GM18520 (cell line): ENCODE data around the gene ATG7.
"Not testable (repeated sequence)": the region's sequence is repeated elsewhere in the genome, so short reads cannot be mapped to it uniquely, and the experiment has no call there.

Experiments
- ATAC-seq: cut with Tn5 transposase; IDR thresholded peaks from one replicate; pipeline ENCODE4 v1.9.1; 2021; ENCODE audit not compliant: unreplicated experiment

The ATG7 gene

DNA sequence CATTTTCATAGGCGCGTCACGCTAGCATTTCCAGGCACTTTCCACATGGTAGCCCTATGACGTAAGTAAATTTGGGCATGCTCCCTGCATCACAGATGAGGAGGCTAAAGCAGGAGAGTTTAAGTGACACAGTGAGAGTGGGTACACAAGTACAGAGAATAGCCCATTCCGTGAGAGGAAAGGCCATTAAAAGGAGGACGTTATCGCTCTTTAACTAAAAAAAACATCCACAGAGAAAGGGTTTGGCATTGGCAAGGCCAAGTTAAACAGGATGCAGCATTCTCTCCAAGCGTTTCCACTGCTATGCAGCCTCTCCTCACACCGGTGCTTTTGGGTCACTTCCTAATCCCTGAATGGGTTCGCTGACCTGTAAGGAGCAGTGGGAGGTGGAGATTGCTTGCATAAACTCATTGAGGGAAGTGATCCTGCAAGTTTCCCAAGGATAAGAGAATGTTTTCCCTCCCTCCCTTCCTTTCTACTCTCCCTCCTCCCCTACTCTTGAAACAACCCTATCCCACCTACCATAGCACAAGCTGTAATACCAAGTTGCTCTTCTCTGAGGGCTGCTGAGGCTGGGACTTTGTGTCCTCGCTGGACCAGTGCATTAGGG, 223.9 kb downstream of the ATG7 start:
- no peak for ATAC-seq

DNA sequence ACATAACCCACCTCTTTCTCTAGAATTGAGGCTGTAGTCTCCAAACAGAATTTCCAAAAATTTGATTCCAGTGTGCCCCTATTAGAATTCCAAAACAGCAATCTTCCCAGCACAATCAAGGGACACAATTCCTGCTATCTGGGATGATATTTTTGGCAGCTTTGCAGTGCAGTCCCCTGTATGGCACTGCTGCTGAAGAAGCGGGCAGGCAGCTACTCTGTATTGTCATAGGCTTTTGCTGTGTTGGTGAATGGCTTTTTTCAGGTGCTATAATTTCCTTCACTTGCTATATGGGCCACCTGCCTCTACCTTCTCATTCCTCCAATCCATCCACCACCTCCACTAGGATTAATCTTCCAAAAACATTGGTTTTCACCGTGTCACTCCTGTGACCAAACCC, 226.0 kb downstream of the ATG7 start:
- no peak for ATAC-seq

DNA sequence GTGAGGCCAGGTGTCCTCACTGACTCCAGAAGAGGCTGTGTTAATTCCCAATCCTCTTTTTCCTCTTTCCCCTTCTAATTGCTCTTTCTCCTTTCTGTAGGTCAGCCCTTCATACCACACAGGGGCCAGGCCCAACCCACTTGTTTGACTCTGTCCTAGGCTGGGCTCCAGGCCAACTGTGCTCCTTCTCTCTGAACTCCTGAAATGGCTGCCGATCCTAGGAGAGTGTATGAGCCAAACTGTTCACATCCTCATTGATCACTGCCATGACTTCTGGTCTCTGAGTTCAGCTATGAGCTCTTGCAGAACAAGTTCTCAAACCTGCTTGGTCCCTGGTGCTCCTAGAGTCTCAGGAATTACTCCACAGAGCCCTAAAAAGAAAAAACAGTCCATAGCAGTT, 226.4 kb downstream of the ATG7 start:
- ATAC-seq = no peak

DNA sequence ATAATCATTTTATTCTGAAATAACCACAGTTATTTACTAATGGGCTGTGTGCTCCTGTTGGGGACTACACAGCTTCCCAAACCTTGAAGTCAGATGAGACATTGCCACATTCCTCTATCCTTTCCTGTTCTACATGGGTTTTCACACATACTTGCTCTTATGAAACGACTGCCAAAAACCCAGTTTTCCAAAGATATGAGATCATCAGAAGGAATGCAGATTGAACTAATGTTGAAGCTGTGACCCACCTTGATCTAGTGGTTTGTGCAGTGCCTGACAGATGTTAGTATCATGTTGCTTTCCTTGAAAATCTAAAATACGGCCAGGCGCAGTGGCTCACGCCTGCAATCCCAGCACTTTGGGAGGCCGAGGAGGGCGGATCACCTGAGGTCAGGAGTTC, 226.9 kb downstream of the ATG7 start:
- ATAC-seq = no peak

DNA sequence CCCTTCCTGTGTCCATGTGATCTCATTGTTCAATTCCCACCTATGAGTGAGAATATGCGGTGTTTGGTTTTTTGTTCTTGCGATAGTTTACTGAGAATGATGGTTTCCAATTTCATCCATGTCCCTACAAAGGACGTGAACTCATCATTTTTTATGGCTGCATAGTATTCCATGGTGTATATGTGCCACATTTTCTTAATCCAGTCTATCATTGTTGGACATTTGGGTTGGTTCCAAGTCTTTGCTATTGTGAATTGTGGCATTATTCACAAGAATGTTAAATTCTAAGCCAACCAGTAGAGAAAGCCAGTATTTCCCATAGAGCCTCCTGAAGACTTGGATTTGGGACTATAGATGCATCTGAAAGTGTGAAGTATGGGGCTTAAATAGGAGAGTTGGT, 230.2 kb downstream of the ATG7 start:
- ATAC-seq = not testable (repeated sequence)

DNA sequence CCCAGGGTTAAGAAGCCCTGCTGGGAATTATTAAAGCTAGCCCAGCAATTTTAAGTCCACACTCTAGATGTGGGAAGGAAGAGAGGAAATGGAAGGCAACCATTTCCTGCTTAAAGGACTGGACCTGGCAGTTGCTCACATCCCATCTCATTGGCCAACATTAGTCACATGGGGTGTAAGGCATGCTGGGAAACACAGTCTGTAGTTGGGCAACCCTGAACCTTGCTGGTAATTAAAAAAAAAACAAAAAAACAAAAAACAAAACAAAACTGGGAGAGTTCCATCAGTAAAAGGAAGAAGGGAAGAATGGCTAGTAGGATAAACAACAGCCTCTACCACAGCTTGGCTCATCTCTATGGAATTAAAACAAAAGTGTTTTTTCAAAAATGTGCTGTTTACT, 235.5 kb downstream of the ATG7 start:
- no peak for ATAC-seq

DNA sequence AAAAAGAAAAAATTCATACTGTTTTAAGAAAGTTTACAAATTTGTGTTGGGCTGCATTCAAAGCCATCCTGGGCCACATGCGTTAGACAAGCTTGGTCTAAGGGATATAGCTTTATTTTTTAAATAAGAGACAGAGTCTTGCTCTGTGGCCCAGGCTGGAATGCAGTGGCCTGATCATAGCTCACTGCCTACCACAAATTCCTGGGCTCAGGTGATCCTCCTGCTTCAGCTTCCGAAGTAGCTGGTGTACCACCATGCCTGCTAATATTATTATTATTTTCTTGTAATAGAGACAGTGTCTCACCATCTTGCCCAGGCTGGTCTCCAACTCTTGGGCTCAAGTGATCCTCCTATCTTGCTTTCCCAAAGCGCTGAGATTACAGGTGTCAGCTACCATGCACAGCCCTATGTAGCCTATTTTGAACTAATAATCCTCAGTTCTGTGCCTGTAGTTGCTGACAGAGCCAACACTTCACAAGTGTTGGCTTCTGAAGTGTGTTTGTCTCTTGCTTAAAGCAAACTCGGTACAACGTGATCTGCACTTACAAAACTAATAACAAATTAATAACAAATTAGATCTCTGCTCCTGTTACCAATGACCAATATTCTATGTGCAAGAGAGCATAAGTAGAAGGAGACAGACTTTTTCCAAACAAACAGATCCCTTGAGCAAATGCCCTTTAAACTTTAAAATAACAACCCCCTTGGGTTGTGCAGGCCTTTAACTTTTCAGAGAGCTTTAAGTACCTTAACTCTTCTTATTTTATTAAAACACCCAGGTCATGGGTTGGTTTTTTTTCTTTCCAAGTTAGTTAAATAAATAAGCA, 236.4 kb downstream of the ATG7 start:
- ATAC-seq = no peak

DNA sequence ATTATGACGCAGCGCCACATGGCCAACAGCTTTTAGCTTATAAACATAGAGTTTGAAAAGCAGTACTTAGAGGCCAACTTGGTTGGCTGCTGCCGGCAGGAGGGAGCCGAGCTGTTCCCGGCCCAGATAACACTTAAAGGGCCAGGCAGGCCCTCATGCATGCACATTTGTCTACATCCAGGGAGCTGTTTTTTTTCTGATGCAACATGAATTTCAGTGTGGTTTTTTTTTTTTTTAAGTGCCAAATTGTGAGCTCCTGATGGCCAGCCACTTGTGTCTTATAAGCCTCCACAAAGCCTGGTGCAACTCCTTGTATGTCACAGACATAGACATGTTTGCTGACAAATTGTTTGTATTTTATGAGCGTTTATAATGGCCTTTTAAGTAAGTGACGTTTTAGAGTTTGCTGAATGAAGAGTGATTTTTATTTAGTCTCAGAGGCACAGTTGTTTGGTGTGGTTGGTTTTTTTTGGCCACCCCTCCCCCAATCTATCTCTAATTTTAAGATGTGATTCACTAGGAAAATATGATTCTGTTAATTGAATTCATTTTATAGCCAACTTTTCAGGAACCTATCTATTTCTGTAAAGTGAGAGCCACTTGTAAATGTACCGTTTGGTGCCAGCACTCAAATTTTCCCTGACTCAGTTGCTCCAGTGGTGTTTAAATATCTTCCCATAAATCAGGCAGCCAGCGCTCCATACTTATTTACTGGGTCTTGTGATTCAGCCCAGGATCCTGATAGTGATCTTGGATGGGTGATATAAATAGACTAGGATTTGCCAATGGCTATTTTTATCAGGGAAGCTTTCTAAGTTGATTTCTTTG, 237.2 kb downstream of the ATG7 start:
- ATAC-seq = no peak

DNA sequence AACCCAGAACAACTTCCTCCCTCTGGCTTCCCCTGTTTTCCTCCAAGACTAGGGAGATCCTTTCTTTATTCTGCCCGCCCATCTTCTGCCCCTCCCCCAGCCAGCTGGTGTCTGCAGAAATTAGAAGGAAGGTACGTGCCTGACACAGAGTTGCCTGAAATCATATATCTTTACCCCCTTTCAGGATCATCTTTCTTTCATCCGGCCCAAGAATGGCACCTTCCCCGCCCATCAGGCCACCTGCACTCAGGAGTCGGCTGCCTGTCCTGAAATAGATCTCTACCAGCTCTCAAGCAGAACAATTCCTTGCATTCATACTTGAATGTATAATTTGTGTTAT, 237.8 kb downstream of the ATG7 start:
- ATAC-seq = no peak

DNA sequence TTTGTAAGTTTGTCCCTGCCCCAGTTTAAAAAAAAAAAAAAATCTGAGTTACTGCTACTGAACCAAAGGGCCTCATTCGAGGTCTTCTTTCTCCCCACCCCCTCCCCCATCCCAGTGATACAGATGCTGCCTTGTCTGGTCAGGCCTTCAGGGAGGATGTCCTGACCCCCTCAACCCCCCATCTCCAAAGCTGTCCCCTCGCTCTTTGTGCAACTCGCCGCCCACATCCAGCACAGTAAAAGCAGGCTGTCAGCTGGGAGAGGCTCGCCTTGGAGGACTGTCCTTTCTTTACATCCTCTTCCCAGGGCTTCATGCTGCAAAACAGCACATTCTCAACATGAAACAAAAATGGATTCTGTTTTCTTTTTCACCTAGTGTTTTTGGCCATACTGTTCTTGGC, 238.2 kb downstream of the ATG7 start:
- ATAC-seq = no peak

DNA sequence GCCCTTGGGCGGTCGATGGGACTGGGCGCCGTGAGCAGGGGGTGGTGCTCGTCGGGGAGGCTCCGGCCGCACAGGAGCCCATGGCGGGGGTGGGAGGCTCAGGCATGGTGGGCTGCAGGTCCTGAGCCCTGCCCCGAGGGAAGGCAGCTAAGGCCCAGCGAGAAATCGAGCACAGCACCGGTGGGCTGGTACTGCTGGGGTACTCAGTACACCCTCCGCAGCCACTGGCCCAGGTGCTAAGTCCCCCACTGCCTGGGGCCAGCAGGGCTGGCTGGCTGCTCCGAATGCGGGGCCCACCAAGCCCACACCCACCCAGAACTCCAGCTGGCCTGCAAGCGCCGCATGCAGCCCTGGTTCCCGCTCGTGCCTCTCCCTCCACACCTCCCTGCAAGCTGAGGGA, 239.4 kb downstream of the ATG7 start:
- not testable (repeated sequence) for ATAC-seq

DNA sequence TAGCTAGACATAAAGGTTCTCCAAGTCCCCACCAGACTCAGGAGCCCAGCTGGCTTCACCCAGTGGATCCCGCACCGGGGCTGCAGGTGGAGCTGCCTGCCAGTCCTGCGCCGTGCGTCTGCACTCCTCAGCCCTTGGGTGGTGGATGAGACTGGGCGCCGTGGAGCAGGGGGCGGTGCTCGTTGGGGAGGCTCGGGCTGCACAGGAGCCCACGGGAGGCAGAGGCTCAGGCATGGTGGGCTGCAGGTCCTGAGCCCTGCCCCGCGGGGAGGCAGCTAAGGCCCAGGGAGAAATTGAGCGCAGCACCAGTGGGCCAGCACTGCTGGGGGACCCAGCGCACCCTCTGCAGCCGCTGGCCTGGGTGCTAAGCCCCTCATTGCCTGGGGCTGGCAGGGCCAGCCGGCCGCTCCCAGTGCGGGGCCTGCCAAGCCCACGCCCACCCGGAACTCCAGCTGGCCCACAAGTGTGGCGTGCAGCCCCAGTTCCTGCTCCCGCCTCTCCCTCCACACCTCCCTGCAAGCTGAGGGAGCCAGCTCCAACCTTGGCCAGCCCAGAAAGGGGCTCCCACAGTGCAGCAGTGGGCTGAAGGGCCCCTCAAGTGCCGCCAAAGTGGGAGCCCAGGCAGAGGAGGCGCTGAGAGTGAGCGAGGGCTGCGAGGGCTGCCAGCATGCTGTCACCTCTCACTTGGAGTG, 241.1 kb downstream of the ATG7 start:
- not testable (repeated sequence) for ATAC-seq

DNA sequence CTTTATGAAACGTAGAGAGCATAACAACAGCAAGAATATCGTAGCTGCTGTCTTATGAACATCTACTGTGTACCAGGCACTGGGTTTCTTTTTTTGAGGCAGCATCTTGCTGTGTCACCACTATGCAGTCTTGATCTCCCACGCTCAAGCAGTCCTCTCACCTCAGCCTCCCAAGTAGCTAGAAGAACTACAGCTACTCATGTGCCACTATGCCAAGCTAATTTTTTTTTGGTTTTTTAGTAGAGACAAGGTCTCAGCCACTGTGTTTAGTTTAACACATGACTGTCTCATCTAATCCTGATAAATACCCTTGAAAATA, 241.6 kb downstream of the ATG7 start:
- no peak for ATAC-seq

DNA sequence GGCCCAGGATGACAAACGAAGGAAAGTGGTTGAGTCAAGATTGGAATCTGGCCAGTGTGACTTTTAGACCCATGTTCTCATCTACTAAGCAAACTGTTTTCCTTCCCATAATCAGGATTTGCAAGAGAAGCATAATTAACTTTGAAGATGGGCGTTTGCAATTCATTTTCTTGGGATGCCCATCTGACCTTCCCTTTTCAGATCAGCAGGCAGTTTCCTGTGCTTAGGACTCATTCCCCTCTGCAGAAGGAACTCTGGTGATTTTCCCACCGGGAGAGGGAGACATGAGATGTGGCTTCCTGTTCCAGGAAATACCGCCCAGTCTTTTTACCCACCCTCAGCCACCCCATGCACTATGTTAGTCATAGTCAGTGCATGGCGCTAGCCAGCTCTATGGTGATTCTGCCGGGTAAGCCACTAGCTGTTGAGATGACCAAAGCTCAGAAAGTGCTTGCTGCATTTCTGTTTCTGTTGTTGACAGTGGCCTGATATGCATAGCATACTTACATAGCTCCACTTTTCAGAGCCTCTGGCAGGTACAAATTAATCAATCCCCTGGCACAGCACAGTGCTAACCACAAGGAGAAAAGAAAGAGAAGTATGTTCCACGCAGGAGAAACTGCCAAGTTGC, 242.1 kb downstream of the ATG7 start:
- no peak for ATAC-seq

DNA sequence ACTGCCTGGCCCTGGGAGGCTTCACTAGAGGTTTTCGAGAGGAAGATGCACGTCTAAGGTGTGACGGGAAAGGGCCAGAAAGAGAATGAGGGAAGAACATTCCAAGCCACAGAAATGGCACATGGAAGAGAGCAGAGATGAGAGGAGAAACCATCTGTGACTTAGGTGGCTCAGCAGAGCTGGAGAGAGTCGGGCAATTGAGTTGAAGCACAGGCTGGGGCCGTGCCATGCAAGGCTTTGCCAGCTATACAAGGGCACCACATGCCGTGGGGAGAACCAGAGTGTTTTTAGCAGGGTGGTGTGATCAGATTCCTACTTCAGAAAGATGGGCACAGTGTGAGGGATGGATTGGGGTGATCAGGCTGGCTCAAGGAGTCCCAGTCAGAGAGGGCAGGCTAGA, 245.4 kb downstream of the ATG7 start:
- no peak for ATAC-seq

DNA sequence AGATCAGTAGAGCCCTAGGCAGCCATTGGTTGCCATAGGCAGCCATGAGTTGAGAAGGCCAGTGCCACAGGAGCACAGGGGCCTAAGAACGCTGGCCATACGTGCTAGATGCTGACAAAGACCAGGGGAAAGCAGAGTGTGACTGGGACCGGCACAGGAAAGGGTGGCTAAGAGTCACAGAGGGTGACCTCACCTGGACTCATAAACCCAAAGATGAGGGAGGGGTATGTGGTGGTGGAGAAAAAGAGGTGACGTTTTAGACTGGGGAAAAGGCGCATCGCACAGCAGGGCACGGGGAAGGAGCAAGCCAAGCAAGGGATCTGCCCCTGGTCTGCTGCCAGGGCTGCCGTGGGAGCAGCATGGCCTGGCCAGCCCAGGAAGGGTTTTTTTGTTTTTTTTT, 249.0 kb downstream of the ATG7 start:
- no peak for ATAC-seq

DNA sequence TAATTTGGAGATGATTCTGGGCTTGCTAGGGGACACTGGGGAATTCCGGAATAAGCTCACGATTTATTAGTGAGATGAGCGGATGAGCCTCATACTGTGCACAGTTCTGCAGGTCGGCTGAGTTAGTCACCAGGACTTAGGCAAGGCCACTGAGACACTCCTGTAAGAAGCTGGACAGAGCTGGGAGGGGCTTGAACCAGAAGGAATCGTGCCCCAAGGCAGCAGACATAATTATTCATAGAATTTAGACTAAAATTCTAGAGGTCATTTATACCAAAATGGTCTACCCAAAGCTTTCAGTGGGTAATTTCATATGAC, 250.2 kb downstream of the ATG7 start:
- ATAC-seq = no peak

DNA sequence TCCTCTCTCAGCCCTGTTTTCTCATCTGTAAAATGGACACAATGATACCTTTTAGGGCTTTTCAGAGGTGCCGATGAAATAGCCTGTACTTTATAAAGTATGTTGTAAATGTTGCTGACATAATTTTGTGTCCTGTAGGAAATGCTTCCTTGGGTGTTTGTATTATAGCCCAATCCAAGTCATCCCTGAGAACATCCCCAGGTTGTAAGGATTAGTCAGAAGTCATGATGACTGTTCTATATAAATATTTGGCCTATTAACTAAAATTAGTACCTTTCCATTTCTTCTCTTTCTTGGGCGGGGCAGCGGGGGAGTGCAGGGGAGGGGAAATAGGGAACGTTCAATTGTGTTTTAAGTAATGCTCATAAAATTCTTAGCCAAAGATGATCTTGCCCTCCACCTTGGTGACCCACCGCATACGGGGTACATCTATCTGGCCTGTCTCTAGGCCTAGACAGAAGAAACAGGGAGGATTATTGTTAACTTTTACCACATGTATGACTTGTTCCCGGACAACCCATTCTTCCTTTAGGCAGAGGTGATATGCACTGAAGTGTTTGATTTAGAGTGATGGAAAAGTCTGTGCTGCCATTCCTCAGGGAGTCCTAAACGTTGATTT, 250.9 kb downstream of the ATG7 start:
- no peak for ATAC-seq

DNA sequence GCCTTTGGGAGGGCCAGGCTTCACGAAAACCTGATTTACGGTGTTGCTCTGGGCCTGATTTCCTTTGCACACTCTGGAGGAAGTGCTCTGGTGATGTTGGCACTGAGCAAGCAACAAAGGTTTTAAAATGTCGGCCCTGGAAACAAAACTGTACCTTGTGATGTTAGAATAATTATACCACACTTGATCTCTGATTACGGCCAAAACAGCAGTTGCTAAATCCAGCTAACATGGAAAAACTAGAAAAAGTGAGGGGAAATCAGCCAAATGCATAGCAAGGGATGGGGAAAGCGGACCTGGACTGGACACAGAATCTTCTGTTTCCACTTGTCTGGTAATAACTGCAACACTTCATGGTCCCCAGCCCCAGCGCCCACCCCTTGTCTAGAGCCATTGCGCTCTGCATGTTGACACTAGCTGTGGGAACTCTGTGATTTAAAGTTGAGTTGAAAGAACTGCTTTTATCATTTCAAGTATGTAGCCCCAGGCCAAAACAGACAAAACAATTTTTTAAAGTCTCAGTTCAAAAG, 251.4 kb downstream of the ATG7 start:
- ATAC-seq = no peak

DNA sequence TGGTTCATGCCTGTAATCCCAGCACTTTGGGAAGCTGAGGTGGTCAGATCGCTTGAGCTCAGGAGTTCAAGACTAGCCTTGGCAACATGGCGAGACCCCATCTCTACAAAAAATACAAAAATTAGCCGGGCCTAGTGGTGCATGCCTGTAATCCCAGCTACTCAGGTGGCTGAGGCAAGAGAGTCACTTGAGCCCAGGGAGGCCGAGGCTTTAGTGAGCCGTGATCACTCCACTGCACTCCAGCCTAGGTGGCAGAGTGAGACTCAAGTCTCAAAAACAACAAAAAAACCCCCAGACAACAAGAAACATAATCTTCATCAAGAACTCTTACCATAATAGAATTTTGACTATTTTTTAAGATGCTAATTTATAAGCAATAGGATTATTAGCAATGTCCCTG, 253.9 kb downstream of the ATG7 start:
- not testable (repeated sequence) for ATAC-seq

DNA sequence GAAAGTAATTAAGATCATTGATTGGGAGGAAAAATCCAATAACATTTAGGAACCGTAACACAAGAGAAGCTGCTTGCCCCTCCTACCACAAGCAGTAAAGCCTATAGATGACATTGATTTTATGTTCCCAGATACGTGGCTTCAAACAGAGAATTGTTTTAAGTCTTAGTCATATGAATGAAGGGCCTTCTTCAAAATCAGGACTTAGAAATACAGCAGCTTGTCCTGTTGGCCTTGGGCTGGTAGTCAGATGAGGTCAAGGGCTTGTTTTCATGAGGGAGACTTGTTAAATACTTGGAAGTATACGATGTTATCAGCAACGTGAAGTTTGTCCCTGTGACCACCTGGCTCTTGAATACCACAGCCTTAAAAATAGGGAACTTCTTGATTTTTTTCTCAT, 257.1 kb downstream of the ATG7 start:
- no peak for ATAC-seq
